IgD-negative memory B cell (primary cell): ENCODE measurements around the gene SLC13A3. TPM values are rescaled to one million over a fixed set of nuclear protein-coding genes. Genes with fewer than 3 reads are reported as not detected.
A peak's percentile ranks its signal among the peaks of the same experiment; 100 is the strongest.

Experiments used
- H3K27ac Mint-ChIP-seq, 3 donors: one replicate each; pipeline ENCODE4 v1.8.0; 2020 to 2022; ENCODE audit warnings: mild to moderate bottlenecking in 3 of 3, mixed read lengths in 3 of 3, moderate library complexity in 1 of 3
- H3K27me3 Mint-ChIP-seq: one replicate; pipeline ENCODE4 v1.8.0; 2021; ENCODE audit warnings: mixed read lengths
- H3K36me3 Mint-ChIP-seq: one replicate; pipeline ENCODE4 v1.8.0; 2020; ENCODE audit warnings: mild to moderate bottlenecking, mixed read lengths
- H3K4me1 Mint-ChIP-seq, 3 donors: one replicate each; pipeline ENCODE4 v1.8.0; 2020 to 2022; ENCODE audit warnings: mixed read lengths in 3 of 3, mild to moderate bottlenecking in 1 of 3
- H3K4me3 Mint-ChIP-seq, 4 donors: one replicate each; pipeline ENCODE4 v1.8.0; 2020 to 2022; ENCODE audit warnings: mild to moderate bottlenecking in 4 of 4, mixed read lengths in 4 of 4, moderate library complexity in 3 of 4
- H3K9me3 Mint-ChIP-seq, 3 donors: one replicate each; pipeline ENCODE4 v1.8.0; 2020 to 2021; ENCODE audit warnings: mixed read lengths in 3 of 3, mild to moderate bottlenecking in 1 of 3
- polyA plus RNA-seq: library from polyadenylated mRNA; unstranded; fragments of 300-500 nt; fragmentation: Illumina TruSeq; gene quantifications from one replicate; pipeline ENCODE4 v1.2.3, GENCODE V29; 2021

Gene SLC13A3
- polyA plus RNA-seq, 1 donor from 2014 or later, result not detected

DNA sequence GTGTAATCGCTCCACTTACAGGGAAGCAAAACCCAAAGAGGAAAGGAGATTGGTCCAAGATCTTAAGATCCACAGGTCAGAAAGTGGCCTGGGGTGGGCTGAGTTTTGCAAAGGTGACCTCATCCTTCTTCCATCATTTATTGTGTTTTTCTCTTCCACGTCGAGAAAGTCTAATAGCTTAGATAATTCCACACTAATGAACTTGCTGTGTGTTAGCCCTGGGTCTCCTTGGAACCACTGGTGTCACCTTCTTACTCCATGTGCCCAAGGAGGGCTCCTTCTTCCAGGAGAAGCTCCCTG, 1.7 kb downstream of the SLC13A3 start:
- Mint-ChIP-seq H3K4me3 (no peak overlapping the region), H3K36me3 (peaks cover 1% of the 10 kb centered on the region), H3K9me3 (peaks cover 0 to 3% (median 3%) of the 10 kb centered on the region in 3 donors), H3K4me1 (no peaks in the 10 kb centered on the region), H3K27ac (no peak overlapping the region), H3K27me3 (peaks cover 17% of the 10 kb centered on the region)

- Mint-ChIP-seq H3K4me3 (no peak overlapping the region), H3K36me3 (peaks cover 1% of the 10 kb centered on the region), H3K9me3 (peaks cover 0 to 3% (median 3%) of the 10 kb centered on the region in 3 donors), H3K27me3 (peaks cover 17% of the 10 kb centered on the region), H3K27ac (no peak overlapping the region), H3K4me1 (no peaks in the 10 kb centered on the region)
These were observed 2.2 kb downstream of the SLC13A3 start for GRCh38 chr20:46648903-46649649.

- Mint-ChIP-seq H3K27me3 (peaks cover 17% of the 10 kb centered on the region), H3K4me3 (no peak overlapping the region), H3K36me3 (peaks cover 1% of the 10 kb centered on the region), H3K27ac (no peak overlapping the region), H3K9me3 (peaks cover 0 to 3% (median 3%) of the 10 kb centered on the region in 3 donors), H3K4me1 (no peaks in the 10 kb centered on the region)
These were observed 3.8 kb downstream of the SLC13A3 start for GRCh38 chr20:46647469-46647868.

- no peaks in the 10 kb centered on the region for H3K4me1 Mint-ChIP-seq
- H3K27me3 Mint-ChIP-seq, result peaks cover 13% of the 10 kb centered on the region
- peaks cover 1% of the 10 kb centered on the region for H3K36me3 Mint-ChIP-seq
- peaks cover 0 to 3% (median 3%) of the 10 kb centered on the region in 3 donors for H3K9me3 Mint-ChIP-seq
- no peak overlapping the region for H3K4me3 Mint-ChIP-seq
- H3K27ac Mint-ChIP-seq, result no peak overlapping the region
These were observed 4.4 kb downstream of the SLC13A3 start for GRCh38 chr20:46646659-46647380.

GRCh38 chr20:46646122-46646521, 5.1 kb downstream of the SLC13A3 start:
- Mint-ChIP-seq H3K27ac (no peak overlapping the region), H3K27me3 (peaks cover 14% of the 10 kb centered on the region), H3K4me1 (no peaks in the 10 kb centered on the region), H3K9me3 (peaks cover 0 to 6% (median 2%) of the 10 kb centered on the region in 3 donors), H3K36me3 (peaks cover 1% of the 10 kb centered on the region), H3K4me3 (no peak overlapping the region)

GRCh38 chr20:46644733-46645132, 6.5 kb downstream of the SLC13A3 start:
- Mint-ChIP-seq H3K36me3 (peaks cover 1% of the 10 kb centered on the region), H3K4me3 (no peak overlapping the region), H3K27ac (no peak overlapping the region), H3K9me3 (peaks cover 0 to 2% (median 0%) of the 10 kb centered on the region in 3 donors), H3K27me3 (peaks cover 10% of the 10 kb centered on the region), H3K4me1 (no peaks in the 10 kb centered on the region)

- H3K4me3 Mint-ChIP-seq, result no peak overlapping the region
- H3K4me1 Mint-ChIP-seq, result no peaks in the 10 kb centered on the region
- H3K9me3 Mint-ChIP-seq, result peaks cover 0 to 2% (median 0%) of the 10 kb centered on the region in 3 donors
- peaks cover 8% of the 10 kb centered on the region for H3K27me3 Mint-ChIP-seq
- no peak overlapping the region for H3K27ac Mint-ChIP-seq
- H3K36me3 Mint-ChIP-seq, result peaks cover 1% of the 10 kb centered on the region
These were observed 7.1 kb downstream of the SLC13A3 start for GRCh38 chr20:46644160-46644559.

DNA sequence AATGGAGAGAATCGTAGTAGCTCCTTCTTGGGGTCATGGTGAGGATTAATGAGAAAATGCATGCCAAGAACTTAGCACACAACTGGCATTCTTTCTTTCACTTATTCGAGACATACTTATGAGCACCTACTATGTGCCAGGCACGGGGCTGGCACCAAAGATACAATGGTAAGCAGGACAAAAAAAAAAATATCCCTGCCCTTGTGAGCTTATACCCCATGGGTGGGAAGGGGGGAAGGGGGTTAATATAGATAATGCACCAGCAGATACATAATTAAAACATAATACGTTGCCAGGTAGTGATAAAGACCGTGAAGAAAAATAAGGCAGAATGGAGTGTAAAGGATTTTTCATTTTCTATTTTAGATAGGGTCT, 8.3 kb downstream of the SLC13A3 start:
- no peaks in the 10 kb centered on the region for H3K4me1 Mint-ChIP-seq
- peaks cover 1% of the 10 kb centered on the region for H3K36me3 Mint-ChIP-seq
- peaks cover 8% of the 10 kb centered on the region for H3K27me3 Mint-ChIP-seq
- no peak overlapping the region for H3K27ac Mint-ChIP-seq
- H3K9me3 Mint-ChIP-seq, result peaks cover 0 to 2% (median 0%) of the 10 kb centered on the region in 3 donors
- H3K4me3 Mint-ChIP-seq, result no peak overlapping the region

- H3K36me3 Mint-ChIP-seq, result peaks cover 1% of the 10 kb centered on the region
- no peak overlapping the region for H3K27ac Mint-ChIP-seq
- H3K4me1 Mint-ChIP-seq, result no peaks in the 10 kb centered on the region
- H3K27me3 Mint-ChIP-seq, result peaks cover 10% of the 10 kb centered on the region
- peaks cover 0 to 2% (median 0%) of the 10 kb centered on the region in 3 donors for H3K9me3 Mint-ChIP-seq
- H3K4me3 Mint-ChIP-seq, result no peak overlapping the region
These were observed 8.8 kb downstream of the SLC13A3 start for GRCh38 chr20:46642265-46642968.

DNA sequence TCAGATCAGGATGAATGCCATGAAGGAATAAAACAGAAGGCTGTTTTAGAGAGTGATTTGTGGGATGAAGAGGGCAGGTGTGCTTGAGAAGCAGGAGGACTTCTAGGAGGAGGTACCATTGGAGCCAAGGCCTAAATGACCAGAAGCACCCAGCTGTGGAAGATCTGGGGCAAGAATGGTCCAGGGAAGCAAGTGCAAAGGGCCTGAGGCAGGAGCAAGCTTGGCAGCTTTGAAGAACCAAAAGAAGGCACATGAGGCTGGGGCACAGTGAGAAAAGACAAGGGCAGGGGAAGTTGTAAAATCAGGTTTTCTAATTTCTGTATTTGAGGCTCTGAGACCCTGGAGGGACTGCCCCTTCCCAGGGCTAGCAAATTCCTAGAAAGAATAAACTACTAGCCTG, 9.8 kb downstream of the SLC13A3 start:
- Mint-ChIP-seq H3K4me1 (no peaks in the 10 kb centered on the region), H3K36me3 (peaks cover 1% of the 10 kb centered on the region), H3K27me3 (peaks cover 10% of the 10 kb centered on the region), H3K27ac (no peak overlapping the region), H3K9me3 (peaks cover 0 to 2% (median 0%) of the 10 kb centered on the region in 3 donors), H3K4me3 (no peak overlapping the region)

GRCh38 chr20:46640536-46641311, 10.5 kb downstream of the SLC13A3 start:
- Mint-ChIP-seq H3K9me3 (peaks cover 0 to 2% (median 0%) of the 10 kb centered on the region in 3 donors), H3K4me3 (peak overlapping the region in 1 of 4 donors; percentile 31), H3K27ac (no peak overlapping the region), H3K4me1 (no peaks in the 10 kb centered on the region), H3K27me3 (peaks cover 10% of the 10 kb centered on the region), H3K36me3 (peaks cover 1% of the 10 kb centered on the region)

GRCh38 chr20:46640044-46640443, 11.2 kb downstream of the SLC13A3 start:
- peaks cover 11% of the 10 kb centered on the region for H3K27me3 Mint-ChIP-seq
- H3K4me1 Mint-ChIP-seq, result no peaks in the 10 kb centered on the region
- H3K27ac Mint-ChIP-seq, result peak overlapping the region in 1 of 3 donors; percentile 43
- peaks cover 1% of the 10 kb centered on the region for H3K36me3 Mint-ChIP-seq
- H3K9me3 Mint-ChIP-seq, result peaks cover 0 to 2% (median 0%) of the 10 kb centered on the region in 3 donors
- H3K4me3 Mint-ChIP-seq, result no peak overlapping the region

GRCh38 chr20:46639587-46639986, 11.7 kb downstream of the SLC13A3 start:
- Mint-ChIP-seq H3K36me3 (peaks cover 1% of the 10 kb centered on the region), H3K27ac (no peak overlapping the region), H3K9me3 (peaks cover 0 to 2% (median 0%) of the 10 kb centered on the region in 3 donors), H3K27me3 (peaks cover 11% of the 10 kb centered on the region), H3K4me1 (no peaks in the 10 kb centered on the region), H3K4me3 (no peak overlapping the region)

DNA sequence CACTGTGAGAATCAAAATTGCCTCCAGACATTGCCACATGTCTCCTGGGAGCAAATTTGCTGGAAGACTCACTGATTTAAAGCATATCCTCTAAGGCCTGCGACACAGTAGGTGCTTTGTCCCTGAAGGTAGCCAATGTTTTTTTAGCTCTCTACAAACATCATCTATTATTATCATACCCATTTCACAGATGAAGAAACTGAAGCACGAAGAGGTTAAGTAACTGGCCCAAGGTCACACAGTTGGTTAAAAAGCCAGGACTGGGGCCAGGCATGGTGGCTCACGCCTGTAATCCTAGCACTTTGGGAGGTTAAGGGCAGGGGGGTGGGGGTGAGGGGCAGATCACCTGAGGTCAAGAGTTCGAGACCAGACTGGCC, 12.4 kb downstream of the SLC13A3 start:
- Mint-ChIP-seq H3K27me3 (peaks cover 14% of the 10 kb centered on the region), H3K4me1 (no peaks in the 10 kb centered on the region), H3K4me3 (no peak overlapping the region), H3K27ac (no peak overlapping the region), H3K36me3 (peaks cover 1% of the 10 kb centered on the region), H3K9me3 (peaks cover 0 to 2% (median 0%) of the 10 kb centered on the region in 3 donors)
